ENCODE measurements around the gene ZKSCAN8.

The ZKSCAN8 gene

DNA sequence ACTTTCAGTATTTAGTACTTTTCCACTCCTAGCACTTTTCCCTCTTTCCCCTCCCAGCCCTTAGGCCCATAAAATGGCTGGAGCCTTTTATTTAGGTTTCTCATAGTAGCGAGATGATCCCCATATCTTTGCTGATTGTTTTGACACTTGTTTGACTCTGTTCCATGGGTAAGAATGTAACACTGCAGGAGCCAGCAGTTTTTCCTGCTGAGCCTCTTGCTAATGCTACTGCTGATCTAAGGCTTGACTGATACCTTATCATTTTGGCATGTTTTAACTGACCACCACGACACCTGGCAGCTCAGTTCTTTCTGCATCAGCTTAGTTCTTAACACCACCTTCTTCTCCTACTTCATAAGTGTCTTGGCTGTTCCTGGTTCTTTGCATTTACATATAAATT is 29.6 kb downstream of the ZKSCAN8 start:
- no peaks in the 10 kb centered on the region for H3K4me1 ChIP-seq (ENCODE audit: control insufficient read depth, insufficient read depth, low read length)
- no peaks in the 10 kb centered on the region for H3K9me3 ChIP-seq (ENCODE audit: control insufficient read depth, insufficient read depth, low read length)
- peaks cover 8% of the 10 kb centered on the region for H3K27me3 ChIP-seq (ENCODE audit: control insufficient read depth, insufficient read depth, low read length)
- H3K4me3 ChIP-seq (ENCODE audit: low read depth, low read length), result no peak overlapping the region
- H3K36me3 ChIP-seq (ENCODE audit: control insufficient read depth, insufficient read depth, low read length), result no peaks in the 10 kb centered on the region
- H3K9ac ChIP-seq (ENCODE audit: low read depth, low read length), result no peak overlapping the region

GRCh38 chr6:28172006-28172405 is 30.3 kb downstream of the ZKSCAN8 start:
- Histone ChIP-seq H3K9me3 (ENCODE audit: control insufficient read depth, insufficient read depth, low read length) (no peaks in the 10 kb centered on the region), H3K9ac (ENCODE audit: low read depth, low read length) (no peak overlapping the region), H3K4me3 (ENCODE audit: low read depth, low read length) (no peak overlapping the region), H3K36me3 (ENCODE audit: control insufficient read depth, insufficient read depth, low read length) (no peaks in the 10 kb centered on the region), H3K4me1 (ENCODE audit: control insufficient read depth, insufficient read depth, low read length) (no peaks in the 10 kb centered on the region), H3K27me3 (ENCODE audit: control insufficient read depth, insufficient read depth, low read length) (peaks cover 8% of the 10 kb centered on the region)

- no peaks in the 10 kb centered on the region for H3K36me3 ChIP-seq (ENCODE audit: control insufficient read depth, insufficient read depth, low read length)
- no peak overlapping the region for H3K9ac ChIP-seq (ENCODE audit: low read depth, low read length)
- H3K4me3 ChIP-seq (ENCODE audit: low read depth, low read length), result no peak overlapping the region
- peaks cover 10% of the 10 kb centered on the region for H3K27me3 ChIP-seq (ENCODE audit: control insufficient read depth, insufficient read depth, low read length)
- no peaks in the 10 kb centered on the region for H3K4me1 ChIP-seq (ENCODE audit: control insufficient read depth, insufficient read depth, low read length)
- no peaks in the 10 kb centered on the region for H3K9me3 ChIP-seq (ENCODE audit: control insufficient read depth, insufficient read depth, low read length)
These were observed 34.7 kb downstream of the ZKSCAN8 start for GRCh38 chr6:28176373-28176772.

DNA sequence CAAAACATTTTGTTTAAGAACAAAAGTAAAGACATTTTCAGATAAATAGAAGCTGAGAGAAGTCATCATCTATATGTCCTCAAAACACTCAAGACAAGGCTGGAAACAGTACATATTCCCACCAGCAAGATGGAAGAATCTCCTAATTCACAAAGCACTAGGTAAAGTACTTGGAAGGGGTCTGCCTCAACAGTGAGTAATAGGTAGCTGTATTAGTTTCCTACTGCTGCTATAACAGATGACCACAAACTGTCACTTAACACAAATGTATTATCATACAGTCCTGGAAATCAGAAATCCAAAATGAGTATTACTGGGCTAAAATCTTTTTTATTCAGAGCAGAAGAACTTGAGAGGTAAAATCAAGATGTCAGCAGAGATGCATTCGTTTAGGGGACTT is 40.6 kb downstream of the ZKSCAN8 start:
- Histone ChIP-seq H3K27me3 (ENCODE audit: control insufficient read depth, insufficient read depth, low read length) (peaks cover 3% of the 10 kb centered on the region), H3K4me3 (ENCODE audit: low read depth, low read length) (no peak overlapping the region), H3K9ac (ENCODE audit: low read depth, low read length) (no peak overlapping the region), H3K4me1 (ENCODE audit: control insufficient read depth, insufficient read depth, low read length) (no peaks in the 10 kb centered on the region), H3K36me3 (ENCODE audit: control insufficient read depth, insufficient read depth, low read length) (no peaks in the 10 kb centered on the region), H3K9me3 (ENCODE audit: control insufficient read depth, insufficient read depth, low read length) (peaks cover 1% of the 10 kb centered on the region)

DNA sequence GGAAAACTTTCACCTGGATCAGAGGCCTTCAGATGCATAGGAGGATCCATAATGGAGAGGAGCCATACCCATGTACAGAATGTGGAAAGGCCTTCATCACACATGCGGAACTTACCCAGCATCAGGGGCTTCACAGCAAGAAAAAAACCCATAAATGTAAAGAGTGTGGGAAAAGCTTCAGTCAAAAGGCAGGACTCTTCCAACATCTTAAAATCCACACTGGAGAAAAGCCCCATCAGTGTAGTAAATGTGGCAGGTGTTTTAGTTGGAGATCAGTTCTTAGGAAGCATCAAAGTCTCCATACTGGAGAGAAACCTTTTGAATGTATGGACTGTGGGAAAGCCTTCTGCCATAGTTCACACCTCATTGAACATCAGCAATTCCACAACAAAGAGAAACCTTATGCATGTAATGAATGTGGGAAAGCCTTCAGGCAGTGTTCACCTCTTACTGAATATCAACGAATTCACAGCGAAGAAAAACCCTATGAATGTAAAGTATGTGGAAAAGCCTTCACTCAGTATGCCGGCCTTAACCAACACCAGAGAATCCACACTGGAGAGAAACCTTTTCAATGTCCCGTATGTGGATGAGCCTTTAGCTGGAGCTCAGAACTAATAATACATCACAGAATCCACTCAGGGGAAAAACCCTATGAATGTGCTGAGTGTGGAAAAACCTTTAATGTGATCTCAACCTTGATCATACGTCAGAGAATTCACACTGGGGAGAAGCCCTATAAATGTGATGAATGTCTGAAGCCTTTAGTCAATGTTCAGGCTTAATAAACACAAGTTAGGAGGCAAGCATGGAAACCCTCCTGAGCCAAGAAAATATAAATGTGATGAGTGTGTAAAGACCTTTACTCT is 46.7 kb downstream of the ZKSCAN8 start:
- Histone ChIP-seq H3K4me3 (ENCODE audit: low read depth, low read length) (no peak overlapping the region), H3K9ac (ENCODE audit: low read depth, low read length) (no peak overlapping the region), H3K4me1 (ENCODE audit: control insufficient read depth, insufficient read depth, low read length) (no peaks in the 10 kb centered on the region), H3K36me3 (ENCODE audit: control insufficient read depth, insufficient read depth, low read length) (no peaks in the 10 kb centered on the region), H3K9me3 (ENCODE audit: control insufficient read depth, insufficient read depth, low read length) (peaks cover 16% of the 10 kb centered on the region), H3K27me3 (ENCODE audit: control insufficient read depth, insufficient read depth, low read length) (no peaks in the 10 kb centered on the region)

DNA sequence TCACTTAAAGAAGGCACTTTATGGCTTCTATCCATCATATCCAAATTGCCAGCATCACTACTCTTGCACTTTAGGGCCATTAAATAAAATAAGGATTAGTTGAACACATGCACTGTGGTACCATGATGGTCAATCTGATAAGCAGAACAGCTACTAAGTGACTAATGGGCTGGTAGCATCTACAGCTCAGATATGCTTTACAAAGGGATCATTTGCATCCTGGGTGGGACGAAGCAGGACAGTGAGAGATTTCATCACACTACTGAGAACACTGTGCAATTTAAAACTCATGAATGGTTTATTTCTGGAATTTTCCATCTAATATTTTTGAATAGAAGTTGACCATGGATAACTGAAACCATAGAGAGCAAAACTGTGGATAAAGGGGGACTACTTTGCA is 58.3 kb downstream of the ZKSCAN8 start:
- Histone ChIP-seq H3K27me3 (ENCODE audit: control insufficient read depth, insufficient read depth, low read length) (peaks cover 31% of the 10 kb centered on the region), H3K36me3 (ENCODE audit: control insufficient read depth, insufficient read depth, low read length) (no peaks in the 10 kb centered on the region), H3K4me1 (ENCODE audit: control insufficient read depth, insufficient read depth, low read length) (no peaks in the 10 kb centered on the region), H3K9ac (ENCODE audit: low read depth, low read length) (no peak overlapping the region), H3K9me3 (ENCODE audit: control insufficient read depth, insufficient read depth, low read length) (no peaks in the 10 kb centered on the region), H3K4me3 (ENCODE audit: low read depth, low read length) (no peak overlapping the region)

DNA sequence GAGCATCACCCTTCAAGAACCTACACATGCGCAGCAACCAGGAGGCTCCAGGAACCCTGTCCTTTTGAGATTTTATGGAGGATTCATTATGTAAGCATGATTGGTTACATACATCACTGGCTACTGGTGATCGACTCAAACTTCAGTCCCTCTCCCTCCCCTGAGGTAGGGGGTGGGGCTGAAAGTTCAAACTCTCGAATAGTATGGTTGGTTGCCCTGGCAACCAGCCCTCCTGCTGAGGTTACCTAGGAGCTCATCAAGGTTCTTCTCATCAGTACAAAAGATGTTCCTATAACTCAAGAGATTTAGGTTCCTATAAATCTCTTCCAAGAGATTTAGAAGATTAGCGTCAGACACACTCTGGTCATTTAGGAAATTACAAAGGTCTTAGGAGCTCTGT is 61.5 kb downstream of the ZKSCAN8 start:
- Histone ChIP-seq H3K9ac (ENCODE audit: low read depth, low read length) (no peak overlapping the region), H3K4me3 (ENCODE audit: low read depth, low read length) (no peak overlapping the region), H3K27me3 (ENCODE audit: control insufficient read depth, insufficient read depth, low read length) (peaks cover 63% of the 10 kb centered on the region), H3K36me3 (ENCODE audit: control insufficient read depth, insufficient read depth, low read length) (no peaks in the 10 kb centered on the region), H3K4me1 (ENCODE audit: control insufficient read depth, insufficient read depth, low read length) (peaks cover 2% of the 10 kb centered on the region), H3K9me3 (ENCODE audit: control insufficient read depth, insufficient read depth, low read length) (no peaks in the 10 kb centered on the region)

DNA sequence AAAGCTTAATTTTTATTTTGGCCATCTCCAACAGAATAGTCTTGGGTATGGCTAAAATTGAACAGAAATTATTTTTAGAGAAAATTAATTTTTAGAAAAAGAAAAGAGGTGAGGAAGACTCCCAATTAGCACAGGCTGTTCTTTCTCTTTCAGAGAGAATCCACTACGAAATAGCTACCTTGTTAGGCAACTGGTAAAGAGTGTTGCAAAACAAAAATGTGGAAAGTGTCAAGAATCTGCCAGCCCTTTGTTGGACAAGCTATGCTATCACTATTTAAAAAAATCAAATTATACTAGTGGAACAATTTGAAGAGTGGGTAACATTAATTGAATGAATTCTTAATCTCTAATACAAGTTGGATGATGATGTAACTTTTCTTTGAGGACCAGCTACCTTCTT is 64.2 kb downstream of the ZKSCAN8 start:
- Histone ChIP-seq H3K36me3 (ENCODE audit: control insufficient read depth, insufficient read depth, low read length) (no peaks in the 10 kb centered on the region), H3K27me3 (ENCODE audit: control insufficient read depth, insufficient read depth, low read length) (peaks cover 85% of the 10 kb centered on the region), H3K9ac (ENCODE audit: low read depth, low read length) (no peak overlapping the region), H3K4me1 (ENCODE audit: control insufficient read depth, insufficient read depth, low read length) (peaks cover 2% of the 10 kb centered on the region), H3K9me3 (ENCODE audit: control insufficient read depth, insufficient read depth, low read length) (no peaks in the 10 kb centered on the region), H3K4me3 (ENCODE audit: low read depth, low read length) (no peak overlapping the region)

DNA sequence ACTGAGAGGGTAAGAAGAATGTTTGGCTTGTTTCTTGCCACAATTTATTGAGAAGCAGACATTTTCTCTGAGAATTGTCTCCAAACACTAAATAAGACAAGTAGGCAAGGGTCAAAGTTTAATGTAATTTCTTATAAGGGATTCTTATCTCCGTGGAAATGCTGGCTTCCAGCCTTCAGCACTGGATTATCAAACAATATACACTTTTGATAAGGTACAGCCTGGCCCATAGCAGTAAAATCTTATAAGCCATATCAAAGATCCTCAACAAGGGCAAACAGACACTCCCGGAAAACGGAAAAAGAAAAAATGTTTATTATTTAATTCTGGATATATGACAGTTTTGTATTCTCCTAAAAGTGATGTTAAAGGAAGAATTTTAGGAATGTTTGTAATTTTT is 64.8 kb downstream of the ZKSCAN8 start:
- no peak overlapping the region for H3K9ac ChIP-seq (ENCODE audit: low read depth, low read length)
- no peaks in the 10 kb centered on the region for H3K36me3 ChIP-seq (ENCODE audit: control insufficient read depth, insufficient read depth, low read length)
- peak overlapping the region; percentile 45 for H3K4me3 ChIP-seq (ENCODE audit: low read depth, low read length)
- H3K27me3 ChIP-seq (ENCODE audit: control insufficient read depth, insufficient read depth, low read length), result peaks cover 88% of the 10 kb centered on the region
- peaks cover 2% of the 10 kb centered on the region for H3K4me1 ChIP-seq (ENCODE audit: control insufficient read depth, insufficient read depth, low read length)
- no peaks in the 10 kb centered on the region for H3K9me3 ChIP-seq (ENCODE audit: control insufficient read depth, insufficient read depth, low read length)

DNA sequence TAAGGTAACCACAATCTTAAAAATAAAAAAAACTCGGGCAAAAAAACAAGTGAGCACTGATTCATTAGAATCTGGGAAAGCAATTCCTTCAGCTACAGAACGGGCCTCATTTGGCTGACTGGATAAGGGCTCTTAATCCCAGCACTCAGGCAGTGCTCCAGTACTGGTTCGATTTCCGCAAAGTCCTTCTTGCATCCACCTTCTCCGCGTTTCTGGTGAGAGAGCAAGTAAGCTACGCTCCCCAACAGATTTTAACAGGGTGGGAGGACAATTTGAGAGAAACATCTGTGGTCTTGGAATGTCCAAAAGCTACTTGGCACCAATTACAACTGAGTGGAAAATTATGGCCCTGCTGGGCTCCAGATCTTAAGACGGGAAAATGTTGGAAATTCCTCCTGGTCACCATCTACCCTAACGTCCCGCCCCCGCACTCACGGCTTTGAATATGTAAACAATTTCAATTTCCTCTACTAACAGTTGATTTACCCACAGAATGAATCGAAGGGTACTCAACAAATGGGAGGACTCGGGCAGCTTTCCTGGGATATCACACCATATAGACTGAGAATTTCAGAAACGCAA is 65.3 kb downstream of the ZKSCAN8 start:
- Histone ChIP-seq H3K4me1 (ENCODE audit: control insufficient read depth, insufficient read depth, low read length) (peaks cover 2% of the 10 kb centered on the region), H3K9me3 (ENCODE audit: control insufficient read depth, insufficient read depth, low read length) (no peaks in the 10 kb centered on the region), H3K9ac (ENCODE audit: low read depth, low read length) (no peak overlapping the region), H3K36me3 (ENCODE audit: control insufficient read depth, insufficient read depth, low read length) (no peaks in the 10 kb centered on the region), H3K27me3 (ENCODE audit: control insufficient read depth, insufficient read depth, low read length) (peaks cover 89% of the 10 kb centered on the region), H3K4me3 (ENCODE audit: low read depth, low read length) (peak overlapping the region; percentile 45)

DNA sequence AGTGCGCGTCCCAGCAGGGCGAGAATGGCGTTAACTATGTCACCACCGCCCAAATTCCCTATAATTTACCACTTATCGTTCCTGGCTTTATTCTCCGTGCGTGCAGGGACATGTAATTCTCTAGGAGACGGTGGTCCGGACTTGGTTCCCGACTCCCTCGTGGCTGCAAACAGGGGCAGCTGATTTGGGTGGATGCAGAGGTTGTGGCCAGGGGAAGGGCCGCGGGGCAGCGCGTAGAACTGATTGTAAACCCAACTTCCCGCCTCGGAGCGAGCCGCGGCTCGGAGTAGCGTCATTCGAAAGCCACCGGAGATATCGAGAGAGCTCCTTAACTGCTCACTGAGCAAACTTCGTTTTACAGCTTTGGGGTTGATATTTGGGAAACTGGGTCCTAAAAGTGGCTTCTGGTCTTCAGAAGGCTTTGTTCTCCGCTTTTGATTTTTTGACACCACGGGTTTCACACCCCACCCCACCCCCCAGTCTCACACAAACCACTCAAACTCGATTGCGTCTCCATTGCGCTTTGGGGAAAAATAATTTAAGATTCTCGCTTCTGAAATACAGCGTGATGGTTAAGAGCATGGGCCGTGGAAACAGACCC is 65.9 kb downstream of the ZKSCAN8 start:
- H3K36me3 ChIP-seq (ENCODE audit: control insufficient read depth, insufficient read depth, low read length), result no peaks in the 10 kb centered on the region
- H3K9ac ChIP-seq (ENCODE audit: low read depth, low read length), result no peak overlapping the region
- peaks cover 2% of the 10 kb centered on the region for H3K4me1 ChIP-seq (ENCODE audit: control insufficient read depth, insufficient read depth, low read length)
- no peaks in the 10 kb centered on the region for H3K9me3 ChIP-seq (ENCODE audit: control insufficient read depth, insufficient read depth, low read length)
- H3K4me3 ChIP-seq (ENCODE audit: low read depth, low read length), result peak overlapping the region; percentile 45
- H3K27me3 ChIP-seq (ENCODE audit: control insufficient read depth, insufficient read depth, low read length), result peaks cover 86% of the 10 kb centered on the region
